H7 (cell line): ENCODE data around the gene ZNF219. TPM values are rescaled to one million over a fixed set of nuclear protein-coding genes. Genes with fewer than 3 reads are reported as not detected.
A peak's percentile ranks its signal among the peaks of the same experiment; 100 is the strongest.

Source experiments
- DNase-seq: peaks from one replicate; pipeline ENCODE4 v3.0.0; 2012
- H3K27me3 ChIP-seq: 2 replicates; pipeline ENCODE4 v1.6.0; 2011; ENCODE audit warnings: mild to moderate bottlenecking, low read length; ENCODE audit not compliant: control insufficient read depth, insufficient read depth
- H3K36me3 ChIP-seq: replicated peaks from 2 replicates; pipeline ENCODE4 v1.5.1; 2011; ENCODE audit warnings: low read length; ENCODE audit not compliant: control insufficient read depth, insufficient read depth
- H3K4me3 ChIP-seq: 2 replicates; pipeline ENCODE4 v1.5.1; 2011; ENCODE audit warnings: low read depth, mild to moderate bottlenecking, control low read depth, low read length, moderate library complexity; ENCODE audit not compliant: insufficient read depth
- total RNA-seq: library from RNA; depleted of rRNA; stranded (reverse); fragments of >200 nt; shearing (Covaris generic); gene quantifications from 2 replicates; pipeline ENCODE4 v1.2.3, GENCODE V29; 2014

ZNF219 gene
- total RNA-seq, 1 experiment from 2014 or later, result 71.2 TPM

DNA sequence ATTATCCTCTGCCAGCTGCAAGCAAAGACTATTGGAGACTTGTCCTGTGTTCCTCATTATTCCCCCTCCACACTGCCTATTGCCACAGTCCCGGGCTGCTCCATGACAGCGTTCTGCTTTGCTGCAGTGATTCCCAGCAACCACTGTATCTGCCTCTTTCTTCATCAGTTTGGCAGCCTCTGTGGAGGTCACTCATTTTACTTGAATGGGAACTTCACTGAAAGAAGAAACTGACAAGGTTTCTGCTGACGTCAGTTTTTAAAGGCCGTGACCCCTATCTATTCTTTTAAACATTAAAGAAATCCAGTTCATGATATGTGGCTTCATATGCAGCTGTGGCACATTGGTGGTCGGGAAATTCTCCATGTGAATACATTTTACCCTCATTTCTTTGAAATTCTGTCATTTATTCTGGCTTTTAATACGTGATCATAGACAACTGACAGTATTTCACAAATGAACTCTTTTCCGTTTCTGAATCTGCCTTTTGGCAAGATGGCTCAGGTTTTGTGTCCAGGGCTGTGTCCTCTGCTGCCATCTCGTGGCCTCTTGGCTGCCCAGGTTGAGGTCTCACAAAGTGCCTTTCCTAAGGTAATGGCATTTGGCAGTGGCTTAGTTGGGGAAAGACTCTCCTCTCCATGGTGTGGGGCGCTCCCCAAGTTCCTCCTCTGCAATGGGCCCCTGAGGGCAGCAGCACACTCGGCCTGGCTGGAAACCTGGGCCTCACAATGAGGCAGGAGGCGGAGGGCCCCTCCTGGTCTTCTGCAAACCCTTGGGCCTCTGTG lies 8.2 kb upstream of the ZNF219 start:
- H3K4me3 ChIP-seq, result no peak overlapping the region
- DNase-seq, result peak; percentile 81
- H3K36me3 ChIP-seq, result no peaks in the 10 kb centered on the region
- no peaks in the 10 kb centered on the region for H3K27me3 ChIP-seq

DNA sequence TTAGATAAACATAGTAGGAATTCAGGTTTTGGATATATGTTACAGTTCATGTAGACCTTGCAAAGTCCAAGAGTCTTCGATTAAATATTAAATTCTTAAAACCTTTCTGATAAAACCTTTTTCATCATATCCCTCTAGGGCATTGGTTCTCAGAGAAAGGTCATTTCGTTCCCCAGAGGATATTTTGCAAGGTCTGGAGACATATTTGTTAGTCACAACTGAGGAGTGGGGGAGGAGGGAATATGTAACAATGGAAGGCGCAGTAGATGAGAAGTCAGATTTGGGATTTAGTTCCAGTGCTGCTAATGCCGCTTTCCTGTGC lies 7.7 kb upstream of the ZNF219 start:
- H3K27me3 ChIP-seq, result no peaks in the 10 kb centered on the region
- H3K36me3 ChIP-seq, result no peaks in the 10 kb centered on the region
- DNase-seq, result no peak
- no peak overlapping the region for H3K4me3 ChIP-seq

DNA sequence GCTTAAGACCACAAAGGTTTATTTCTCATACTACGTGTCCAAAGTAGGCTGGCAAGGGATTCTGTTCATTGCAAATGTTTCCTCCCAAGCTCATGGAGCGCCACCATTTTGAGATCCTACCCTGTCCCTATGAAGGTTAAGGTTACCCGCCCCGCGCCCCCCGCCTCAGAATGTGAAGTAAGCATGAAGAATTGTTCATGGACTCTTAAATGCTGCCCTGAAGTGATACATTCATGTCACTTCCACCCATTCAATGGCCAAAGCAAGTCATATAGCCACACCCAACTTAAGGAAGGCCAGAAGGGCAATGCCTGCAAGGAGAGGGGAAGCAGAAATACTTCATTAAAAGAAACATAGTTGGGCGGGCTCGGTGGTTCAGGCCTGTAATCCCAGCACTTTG lies 6.6 kb upstream of the ZNF219 start:
- Histone ChIP-seq H3K36me3 (no peaks in the 10 kb centered on the region), H3K27me3 (no peaks in the 10 kb centered on the region), H3K4me3 (no peak overlapping the region; the same call in 1 of the 2 replicates)
- no peak for DNase-seq

DNA sequence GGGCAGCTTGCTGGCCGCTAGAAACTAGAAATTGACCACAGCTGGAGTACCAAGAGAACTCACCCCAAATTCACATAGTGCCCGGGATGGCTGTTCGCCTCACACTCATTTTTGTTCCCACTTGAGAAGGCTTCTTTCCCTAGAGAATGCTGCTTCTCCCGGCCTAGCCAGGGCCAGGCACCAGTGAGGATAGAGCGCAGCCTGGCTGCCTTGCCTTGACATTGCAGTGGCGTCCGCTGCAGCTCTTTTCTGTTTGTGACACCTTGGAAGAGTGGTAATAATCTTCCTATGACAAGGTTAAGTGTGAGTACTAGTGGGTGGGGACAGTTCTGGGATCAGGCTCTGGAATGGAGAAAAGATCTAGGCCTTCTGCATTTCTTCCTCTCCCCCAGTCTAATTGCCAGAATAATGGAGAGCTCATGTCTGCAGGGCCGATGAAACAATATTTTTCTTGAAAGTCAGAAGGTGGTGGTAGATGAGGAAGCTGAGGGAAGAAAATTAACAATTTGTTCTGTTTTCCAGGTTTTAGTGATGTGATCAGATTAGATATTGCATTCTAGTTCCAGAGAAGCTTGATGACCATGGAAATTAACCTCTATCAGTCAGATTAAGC lies 6.1 kb upstream of the ZNF219 start:
- DNase-seq, result peak; percentile 76

GRCh38 chr14:21103710-21104447 lies 5.4 kb upstream of the ZNF219 start:
- DNase-seq, result peak; percentile 94
- H3K27me3 ChIP-seq, result no peaks in the 10 kb centered on the region
- peak overlapping the region; percentile 64 for H3K4me3 ChIP-seq
- no peaks in the 10 kb centered on the region for H3K36me3 ChIP-seq

More for the DNA sequence above, 6.1 kb upstream of the ZNF219 start:
- no peaks in the 10 kb centered on the region for H3K27me3 ChIP-seq
- no peaks in the 10 kb centered on the region for H3K36me3 ChIP-seq
- H3K4me3 ChIP-seq, result peak overlapping the region; percentile 64

DNA sequence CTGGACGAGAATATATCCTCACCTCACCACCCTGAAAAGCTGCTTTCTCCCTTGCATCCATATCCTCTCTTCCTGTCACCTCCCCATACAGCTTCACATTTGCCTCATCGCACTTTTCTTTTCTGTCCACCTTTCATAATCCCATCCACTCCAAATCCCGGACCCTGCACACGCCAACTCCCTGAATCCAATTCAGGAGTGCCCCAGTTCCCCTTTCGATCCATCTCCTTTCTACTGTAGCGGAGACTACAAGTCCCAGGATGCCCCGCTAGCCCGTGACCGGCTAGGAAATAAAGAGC lies 4.9 kb upstream of the ZNF219 start:
- H3K4me3 ChIP-seq, result peak overlapping the region; percentile 64
- peak; percentile 22 for DNase-seq
- no peaks in the 10 kb centered on the region for H3K27me3 ChIP-seq
- no peaks in the 10 kb centered on the region for H3K36me3 ChIP-seq

DNA sequence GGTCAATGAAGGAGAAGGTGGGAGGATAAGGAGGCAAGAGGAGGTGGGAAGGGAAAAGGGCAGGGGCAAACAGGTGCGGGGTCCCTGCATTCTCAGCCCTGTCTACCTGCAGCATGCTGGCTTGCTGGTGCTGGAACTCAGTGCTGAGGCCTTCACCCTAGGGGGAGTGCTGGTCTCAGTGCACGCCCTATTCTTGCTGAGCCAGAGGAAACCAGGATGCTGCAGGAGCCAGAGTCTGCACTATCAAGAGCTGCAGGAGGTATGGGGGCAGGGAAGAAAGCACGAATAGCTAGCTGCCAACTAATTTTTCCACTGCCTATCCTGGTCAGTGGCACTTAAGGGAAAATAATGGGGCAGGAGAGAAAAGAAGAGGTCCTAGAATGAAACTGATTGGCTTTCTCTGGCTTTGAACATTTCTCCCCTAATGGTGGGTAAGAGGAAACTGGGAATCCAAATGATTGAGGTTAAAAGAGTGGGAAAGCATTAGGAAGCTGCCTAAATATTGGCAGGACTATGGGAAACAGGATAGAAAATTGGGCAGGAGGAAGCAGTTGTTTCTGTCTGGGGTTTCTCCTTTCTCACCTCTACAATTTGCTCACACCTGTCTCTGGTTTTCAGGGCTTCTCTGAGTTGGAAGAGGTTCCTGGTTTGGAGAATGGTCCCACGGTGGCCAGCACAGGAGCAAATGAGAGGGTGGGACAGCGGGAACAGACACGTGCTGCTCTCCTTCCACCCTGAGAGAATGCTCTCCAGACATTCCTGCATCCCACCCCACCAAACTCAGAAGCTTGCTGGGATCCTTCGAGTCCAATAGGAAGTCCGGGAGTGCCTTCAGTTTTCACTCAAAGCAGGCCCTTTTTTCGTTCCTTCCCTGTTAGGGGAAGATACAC lies 4.3 kb upstream of the ZNF219 start:
- H3K27me3 ChIP-seq, result no peaks in the 10 kb centered on the region
- H3K4me3 ChIP-seq, result peak overlapping the region; percentile 64
- H3K36me3 ChIP-seq, result no peaks in the 10 kb centered on the region
- DNase-seq, result peak; percentile 52

- no peak overlapping the region for H3K4me3 ChIP-seq
- DNase-seq, result no peak
- H3K27me3 ChIP-seq, result no peaks in the 10 kb centered on the region
- H3K36me3 ChIP-seq, result no peaks in the 10 kb centered on the region
Observed at GRCh38 chr14:21101802-21102413, 3.5 kb upstream of the ZNF219 start.

GRCh38 chr14:21100931-21101330 lies 2.5 kb upstream of the ZNF219 start, which contains the start of gene TMEM253:
TMEM253 (plus strand) TSS chr14:21101066; CDS start chr14:21101344, 278 bp downstream.
- Histone ChIP-seq H3K36me3 (no peaks in the 10 kb centered on the region), H3K4me3 (no peak within 1 kb of the TSS), H3K27me3 (no peaks in the 10 kb centered on the region)
- DNase-seq, result no peak

DNA sequence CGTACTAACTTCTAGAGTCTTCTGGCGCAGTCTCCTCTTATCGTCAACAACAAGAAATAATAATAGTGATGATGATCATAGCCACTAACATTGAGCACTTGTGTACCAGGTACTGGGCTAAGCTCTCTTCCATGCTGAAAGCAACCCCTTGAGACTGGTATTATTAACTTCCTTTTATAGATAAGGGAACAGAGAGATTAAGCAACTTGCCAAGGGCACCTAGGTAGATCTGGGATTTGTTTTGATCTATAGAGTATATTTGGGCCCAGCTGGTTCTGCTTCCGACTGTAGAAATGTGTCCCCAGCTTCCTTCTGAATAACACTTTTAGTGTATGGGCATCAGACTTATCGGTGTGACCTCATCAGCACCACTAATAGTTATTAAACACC lies 1.1 kb upstream of the ZNF219 start:
- Histone ChIP-seq H3K4me3 (no peak overlapping the region), H3K27me3 (no peaks in the 10 kb centered on the region), H3K36me3 (no peaks in the 10 kb centered on the region)
- DNase-seq, result no peak

- peak overlapping the region; percentile 47 for H3K4me3 ChIP-seq
- no peaks in the 10 kb centered on the region for H3K36me3 ChIP-seq
- no peaks in the 10 kb centered on the region for H3K27me3 ChIP-seq
- peak; percentile 18 for DNase-seq
Observed at GRCh38 chr14:21098892-21099595, 589 bp upstream of the ZNF219 start.

DNA sequence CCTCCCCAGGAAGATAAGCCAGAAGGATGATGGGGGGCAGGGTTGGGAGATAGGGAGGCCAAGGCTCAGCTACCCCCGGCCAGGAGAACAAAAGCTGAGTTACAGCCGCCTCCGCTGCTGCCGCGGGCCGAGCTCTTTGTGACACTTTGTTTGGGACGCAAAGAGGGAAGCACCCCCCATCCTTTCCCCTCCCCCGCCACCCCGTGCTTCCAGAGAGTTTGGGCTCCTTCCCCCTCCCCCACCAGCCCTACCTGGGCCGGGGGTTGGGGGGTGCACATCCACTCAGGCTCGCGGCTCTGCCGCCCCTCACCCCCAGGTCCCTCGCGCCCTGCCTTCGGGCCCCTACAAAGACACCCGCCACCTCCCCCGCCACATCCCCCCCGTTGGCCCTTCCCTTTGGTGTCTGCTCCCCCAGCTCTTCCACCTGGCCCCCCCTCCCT lies 799 bp downstream of the ZNF219 start:
- peaks cover 1% of the 10 kb centered on the region for H3K36me3 ChIP-seq
- no peaks in the 10 kb centered on the region for H3K27me3 ChIP-seq
- DNase-seq, result peak; percentile 93
- H3K4me3 ChIP-seq, result peak overlapping the region; percentile 60

DNA sequence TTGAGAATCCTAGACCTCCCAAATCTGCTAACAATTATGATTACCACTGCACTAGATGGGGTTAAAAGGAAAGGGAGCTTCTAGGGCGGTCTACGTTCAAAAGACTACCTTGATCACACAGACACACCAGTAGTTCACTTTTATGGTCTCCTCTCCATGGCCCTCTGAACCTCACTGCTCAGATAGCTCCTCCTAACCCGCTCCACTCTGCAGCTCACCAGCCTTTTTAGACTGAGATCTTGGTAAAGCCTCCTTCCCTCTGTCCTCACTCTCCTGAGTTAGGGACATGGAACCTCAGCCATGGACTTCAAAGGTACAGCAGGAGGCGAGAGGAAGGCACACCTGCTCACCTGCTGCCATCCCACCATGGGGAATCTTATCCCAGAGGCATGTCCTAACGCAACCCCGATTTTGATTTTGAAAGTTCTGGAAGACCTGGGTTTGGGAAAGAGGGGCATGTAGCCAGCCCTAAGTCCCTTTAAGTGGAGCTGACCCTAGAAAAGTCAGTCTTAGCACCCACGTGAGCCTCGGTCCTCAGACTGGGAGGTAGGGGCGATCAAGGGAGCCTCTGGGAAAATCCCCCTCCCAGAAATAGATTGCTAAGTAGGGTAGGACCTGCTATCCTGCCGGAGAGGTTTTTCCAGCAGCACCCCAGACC lies 1.3 kb downstream of the ZNF219 start:
- Histone ChIP-seq H3K4me3 (peak overlapping the region; percentile 60), H3K36me3 (peaks cover 3% of the 10 kb centered on the region), H3K27me3 (no peaks in the 10 kb centered on the region)
- DNase-seq, result no peak
